Left renal cortex interstitium (tissue), 4 donors: Measurements from ENCODE around the gene ARHGDIA. TPM values are rescaled to one million over a fixed set of nuclear protein-coding genes. Genes with fewer than 3 reads are reported as not detected.

ENCODE experiments used
- DNase-seq, 4 donors: peaks; one replicate each; pipeline ENCODE4 v3.0.0-alpha.2; 2013; ENCODE audit warnings: low read depth in 4 of 4, low spot score in 2 of 4, missing footprints in 1 of 4
- polyA plus RNA-seq, 4 donors: library from polyadenylated mRNA; unstranded; fragments of 120-200 nt; gene quantifications; one replicate each; pipeline ENCODE4 v1.2.1, GENCODE V29; 2013; ENCODE audit not compliant: insufficient read length in 4 of 4

Gene ARHGDIA
- polyA plus RNA-seq, 4 donors = 156 to 249 (median 195) TPM

- DNase-seq = no peak
Observed at GRCh38 chr17:81831957-81832607, 39.1 kb downstream of the ARHGDIA start.

DNA sequence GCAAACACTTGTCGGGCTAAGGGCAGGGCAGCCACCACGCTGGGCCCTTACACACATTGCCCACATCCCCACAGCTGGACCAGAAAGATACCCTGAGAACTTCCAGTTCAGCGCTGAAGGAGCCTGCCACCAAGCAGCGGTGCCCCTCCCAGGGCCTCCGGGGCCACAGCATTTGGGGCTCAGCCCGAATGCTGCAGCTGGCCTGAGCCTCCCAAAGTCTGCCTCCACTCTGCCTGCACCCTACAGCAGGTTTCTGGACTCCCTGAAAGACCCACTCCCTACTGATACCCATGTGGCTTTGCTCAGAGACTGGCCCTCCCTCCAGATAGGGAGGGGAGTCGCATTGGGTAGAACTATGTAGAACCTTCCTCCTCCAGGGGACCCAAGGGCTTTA lies 39.6 kb downstream of the ARHGDIA start:
- DNase-seq = no peak

DNA sequence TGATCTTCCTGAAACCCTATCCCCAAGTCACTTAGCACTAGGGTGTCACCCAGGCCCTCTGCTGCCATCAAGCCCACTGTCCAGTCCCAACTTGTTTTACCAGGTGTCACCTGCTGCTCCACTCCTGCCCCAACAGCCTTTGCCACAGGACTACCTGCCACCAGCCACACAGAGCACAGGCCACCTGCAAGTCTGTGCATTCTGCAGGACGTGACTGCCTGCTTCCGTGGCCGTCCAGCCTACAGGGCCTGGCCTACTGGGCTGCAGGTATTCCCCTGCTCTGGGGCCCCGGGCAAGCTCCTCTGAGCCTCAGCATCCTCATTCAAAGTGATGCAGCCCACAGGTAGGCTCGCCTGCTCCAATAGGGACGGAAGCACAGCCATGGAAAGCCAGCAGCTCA lies 41.3 kb downstream of the ARHGDIA start:
- no peak for DNase-seq

- no peak for DNase-seq
Observed at GRCh38 chr17:81828656-81829055, 42.5 kb downstream of the ARHGDIA start.

GRCh38 chr17:81825841-81826466 lies 45.2 kb downstream of the ARHGDIA start:
- DNase-seq = no peak

DNA sequence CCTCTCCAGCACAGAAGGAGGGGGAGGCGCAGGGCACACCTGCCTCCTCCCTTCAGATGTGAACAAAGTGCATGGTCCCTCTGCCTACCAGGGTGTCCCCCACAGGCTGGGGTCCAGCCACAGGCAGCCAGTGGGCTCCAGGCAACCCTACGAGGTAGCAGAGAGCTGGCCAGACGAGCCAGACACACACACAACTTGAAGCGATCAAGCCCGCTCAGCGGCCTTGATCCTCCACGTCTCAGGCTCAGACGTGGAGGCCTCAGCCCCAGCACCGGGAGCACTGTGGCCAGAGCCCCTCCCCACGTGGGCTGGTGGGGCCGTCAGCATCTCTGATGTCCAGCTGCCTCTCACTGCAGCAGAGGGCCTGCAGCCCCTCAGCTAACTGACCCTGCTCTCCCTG lies 46.5 kb downstream of the ARHGDIA start:
- no peak for DNase-seq

DNA sequence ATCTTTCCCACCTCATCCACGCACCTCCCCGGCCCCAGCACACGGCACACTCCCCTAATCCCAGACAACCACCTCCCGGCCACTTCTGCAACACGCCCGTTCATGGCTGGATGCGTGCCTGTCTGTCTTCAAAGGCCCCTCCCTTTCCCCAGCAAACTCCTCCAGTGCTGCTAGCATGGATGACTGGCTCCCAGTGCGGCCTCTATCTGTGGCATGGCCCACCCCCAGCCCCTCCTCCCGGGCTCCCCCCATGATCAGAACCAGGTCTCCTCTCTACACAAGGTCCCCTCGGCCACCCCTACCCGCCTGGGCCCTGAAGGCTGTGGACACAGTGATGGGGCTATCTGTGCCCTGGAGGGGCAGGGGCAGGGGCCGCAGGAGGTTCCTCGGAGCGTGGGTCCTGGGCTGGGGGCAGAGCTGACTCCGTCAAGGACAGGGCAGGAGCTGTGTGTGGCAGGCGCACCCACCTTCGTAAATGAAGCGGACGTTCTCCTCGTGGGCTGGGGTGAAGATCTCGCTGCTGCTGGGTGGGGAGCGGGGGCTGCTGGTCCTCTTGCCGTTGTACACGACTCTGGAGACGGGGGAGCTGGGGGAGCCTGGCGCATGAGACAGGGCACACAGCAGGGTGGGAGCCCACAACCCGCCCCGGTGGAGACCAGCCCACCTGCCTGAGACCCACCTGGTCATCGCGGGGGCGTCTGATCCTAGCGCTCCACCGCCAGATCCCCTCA lies 47.2 kb downstream of the ARHGDIA start:
- DNase-seq = no peak

DNA sequence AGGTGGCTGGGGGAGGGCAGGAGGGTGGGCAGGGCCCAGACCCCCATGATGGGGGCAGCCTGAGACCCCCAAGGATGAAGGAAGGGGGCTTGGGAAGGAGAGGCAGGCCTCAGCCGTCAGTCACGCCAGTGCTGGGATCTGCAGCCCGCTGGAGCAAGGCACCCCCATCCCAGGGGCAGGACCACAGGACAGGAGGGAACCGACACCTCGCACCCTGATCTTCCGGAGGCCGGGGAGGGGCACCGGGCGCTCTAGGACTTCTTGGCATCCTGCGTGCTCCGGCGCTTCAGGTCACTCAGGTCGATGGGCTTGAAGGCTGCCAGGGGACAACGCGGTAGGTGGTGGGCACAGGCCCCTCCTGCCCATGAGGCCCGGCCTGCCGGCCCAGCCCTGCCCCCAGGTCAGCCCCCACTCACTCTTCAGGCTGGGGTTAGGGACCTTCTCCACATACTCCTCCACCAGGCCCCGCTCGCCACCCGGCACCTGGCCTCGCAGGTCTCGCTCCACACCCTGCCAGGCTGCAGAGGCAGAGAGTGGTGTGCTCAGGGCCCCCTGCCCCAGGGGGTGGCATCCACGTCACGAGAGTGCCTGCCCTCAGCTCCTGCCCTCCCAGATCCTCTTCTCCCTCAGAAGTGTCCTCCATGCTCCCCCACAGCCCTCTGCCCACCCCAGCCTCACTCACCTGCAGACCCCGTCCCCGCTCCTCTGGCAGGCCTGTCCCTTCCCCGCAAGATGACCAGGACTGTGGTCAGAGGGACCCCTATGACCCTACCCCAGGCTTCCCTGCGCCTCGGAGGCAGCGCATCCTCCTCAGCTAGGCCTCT lies 47.9 kb downstream of the ARHGDIA start:
- DNase-seq = no peak

DNA sequence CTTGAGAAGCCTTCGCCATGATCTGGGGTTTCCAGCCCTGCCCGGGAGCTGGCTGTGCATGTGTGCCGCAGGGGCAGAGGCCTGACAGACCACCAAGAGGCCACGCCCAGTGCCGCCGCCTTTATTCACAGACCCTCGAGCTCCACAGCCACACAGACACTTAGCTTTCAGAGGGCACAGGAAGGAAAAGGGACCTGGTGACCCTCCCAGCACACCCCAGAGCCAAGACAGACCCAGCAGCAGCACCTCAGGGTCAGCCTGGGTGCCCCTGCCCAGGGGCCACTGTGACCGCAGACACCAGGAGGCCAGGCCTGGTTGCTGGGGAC lies 48.9 kb downstream of the ARHGDIA start:
- DNase-seq = no peak

DNA sequence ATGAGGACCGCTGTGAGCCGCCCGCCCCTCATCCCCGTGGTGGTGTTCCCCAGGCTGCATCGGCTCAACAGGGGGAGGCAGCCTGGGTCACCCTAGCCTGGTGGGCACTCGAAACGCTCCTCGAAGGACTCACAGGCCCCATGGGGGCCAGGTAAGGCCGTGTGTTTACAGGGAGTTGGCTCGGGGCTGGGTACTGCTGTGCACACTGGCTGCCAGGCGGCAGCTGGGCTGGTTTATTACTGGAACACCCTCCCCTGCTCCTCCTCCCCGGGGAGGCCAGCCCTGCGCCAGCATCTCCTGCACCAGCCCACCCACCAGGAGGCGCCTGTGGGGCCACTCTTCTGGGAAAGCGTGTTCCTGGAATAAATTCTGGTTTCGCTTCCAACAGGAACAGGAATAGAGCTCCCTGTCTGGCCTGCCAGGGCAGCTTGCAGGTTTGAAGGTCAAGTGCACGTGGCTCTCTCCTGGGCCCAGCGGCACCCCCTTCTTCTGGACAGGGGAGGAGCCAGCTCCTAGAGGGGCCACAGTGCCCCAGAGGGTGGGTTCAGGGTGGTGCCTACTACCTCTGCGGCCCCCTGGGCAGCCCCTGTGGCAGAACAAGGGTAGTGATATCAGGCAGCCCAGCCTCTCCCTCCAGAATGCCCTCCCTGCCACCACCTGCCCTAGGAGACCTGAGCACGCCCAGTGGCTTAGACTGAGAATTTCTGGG lies 49.4 kb downstream of the ARHGDIA start:
- no peak for DNase-seq

DNA sequence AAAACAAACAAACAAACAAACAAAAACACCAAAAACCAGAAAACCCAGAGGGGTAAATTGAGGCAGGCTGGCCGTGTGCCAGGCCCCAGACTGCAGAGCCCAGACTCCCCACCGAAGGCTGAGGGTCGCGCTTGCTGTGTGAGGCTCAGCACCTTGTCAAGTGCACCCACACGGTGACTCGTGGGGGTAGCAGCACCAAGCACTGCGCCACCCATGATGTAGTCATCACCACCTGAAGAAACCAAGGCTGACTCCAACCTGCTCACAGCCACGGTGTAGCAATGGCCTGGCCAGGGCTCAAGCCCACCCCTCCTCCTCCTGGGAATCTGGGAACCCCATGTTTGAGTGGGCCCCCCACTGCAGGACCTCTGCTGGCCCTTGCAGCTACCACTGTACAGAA lies 50.0 kb downstream of the ARHGDIA start:
- no peak for DNase-seq

GRCh38 chr17:81819708-81820107 lies 51.4 kb downstream of the ARHGDIA start:
- DNase-seq = no peak

DNA sequence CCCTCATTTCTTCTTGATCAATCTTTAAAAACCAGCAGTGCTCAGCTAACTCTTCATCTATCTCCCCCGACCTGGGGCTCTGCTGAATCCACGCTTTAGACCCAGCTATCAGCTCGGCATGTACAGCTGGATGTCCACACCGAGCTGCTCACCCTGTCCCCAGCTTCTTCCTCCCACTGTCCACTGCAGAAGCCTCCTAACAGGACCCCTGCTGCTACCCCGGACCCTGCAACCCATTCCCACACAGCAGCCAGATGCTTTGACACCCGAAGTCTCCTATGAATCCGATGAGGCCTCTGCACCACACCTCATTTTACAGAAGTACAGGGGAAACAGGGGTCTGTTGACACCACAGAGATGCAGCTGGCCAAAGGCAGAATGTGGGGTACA lies 53.4 kb downstream of the ARHGDIA start:
- no peak for DNase-seq

Other genes with a start within 250 kb of the ARHGDIA start
- gene NPLOC4, start 234.2 kb downstream of the ARHGDIA start, polyA plus RNA-seq = 10 to 100 TPM; 51.2 to 75.3 (median 63.8) TPM
- gene TSPAN10, start 234.1 kb downstream of the ARHGDIA start, polyA plus RNA-seq = 1 to 10 TPM; 1.9 to 7.7 (median 2.8) TPM
- 10 to 100 TPM; 13.5 to 16.8 (median 14.8) TPM for gene PDE6G, start 214.8 kb downstream of the ARHGDIA start, polyA plus RNA-seq
- gene OXLD1, start 204.7 kb downstream of the ARHGDIA start, polyA plus RNA-seq = 10 to 100 TPM; 14.6 to 28.2 (median 19.5) TPM
- 10 to 100 TPM; 11.4 to 21.0 (median 19.0) TPM for gene CCDC137, start 204.6 kb downstream of the ARHGDIA start, polyA plus RNA-seq
- gene ARL16, start 187.5 kb downstream of the ARHGDIA start, polyA plus RNA-seq = 10 to 100 TPM; 37.0 to 54.7 (median 45.8) TPM
- gene HGS, start 187.3 kb downstream of the ARHGDIA start, polyA plus RNA-seq = 100 to 1,000 TPM in 2 of 4 donors, 10 to 100 TPM in 2; 79.9 to 124 (median 96.4) TPM
- 10 to 100 TPM; 41.0 to 70.1 (median 51.4) TPM for gene MRPL12, start 168.0 kb downstream of the ARHGDIA start, polyA plus RNA-seq
- 10 to 100 TPM; 11.7 to 22.9 (median 20.5) TPM for gene SLC25A10, start 159.1 kb downstream of the ARHGDIA start, polyA plus RNA-seq
- 10 to 100 TPM in 2 of 4 donors, 1 to 10 TPM in 2; 8.6 to 18.5 (median 12.7) TPM for gene GCGR, start 67.2 kb downstream of the ARHGDIA start, polyA plus RNA-seq
- 100 to 1,000 TPM in 2 of 4 donors, 10 to 100 TPM in 2; 69.8 to 134 (median 107) TPM for gene MCRIP1, start 38.0 kb downstream of the ARHGDIA start, polyA plus RNA-seq
- gene PPP1R27, start 36.3 kb downstream of the ARHGDIA start, polyA plus RNA-seq = under 1 TPM; 0.23 to 0.46 (median 0.37) TPM
- gene P4HB, start 10.8 kb downstream of the ARHGDIA start, polyA plus RNA-seq = 100 to 1,000 TPM; 397 to 434 (median 411) TPM
- gene ALYREF, start 20.2 kb upstream of the ARHGDIA start, polyA plus RNA-seq = 100 to 1,000 TPM in 1 of 4 donors, 10 to 100 TPM in 3; 66.6 to 107 (median 76.3) TPM
- 100 to 1,000 TPM in 2 of 4 donors, 10 to 100 TPM in 2; 72.2 to 130 (median 96.2) TPM for gene ANAPC11, start 20.4 kb upstream of the ARHGDIA start, polyA plus RNA-seq
- 1 to 10 TPM in 1 of 4 donors, under 1 TPM in 3; 0.39 to 1.5 (median 0.52) TPM for gene NPB, start 30.9 kb upstream of the ARHGDIA start, polyA plus RNA-seq
- 10 to 100 TPM; 45.7 to 55.9 (median 49.5) TPM for gene PCYT2, start 40.1 kb upstream of the ARHGDIA start, polyA plus RNA-seq
- gene SIRT7, start 46.8 kb upstream of the ARHGDIA start, polyA plus RNA-seq = 10 to 100 TPM in 3 of 4 donors, 1 to 10 TPM in 1; 9.6 to 19.6 (median 14.7) TPM
- 10 to 100 TPM in 3 of 4 donors, 1 to 10 TPM in 1; 9.8 to 15.4 (median 11.9) TPM for gene MAFG, start 56.4 kb upstream of the ARHGDIA start, polyA plus RNA-seq
- 10 to 100 TPM; 27.6 to 38.1 (median 31.7) TPM for gene PYCR1, start 66.0 kb upstream of the ARHGDIA start, polyA plus RNA-seq
- gene MYADML2, start 75.9 kb upstream of the ARHGDIA start, polyA plus RNA-seq = under 1 TPM in 3 of 4 donors, not detected in 1; 0.14 to 0.33 (median 0.24) TPM
- gene NOTUM, start 89.8 kb upstream of the ARHGDIA start, polyA plus RNA-seq = 1 to 10 TPM; 2.1 to 3.2 (median 2.8) TPM
- gene ASPSCR1, start 106.3 kb upstream of the ARHGDIA start, polyA plus RNA-seq = 10 to 100 TPM; 22.1 to 40.1 (median 35.8) TPM
- gene CENPX, start 151.5 kb upstream of the ARHGDIA start, polyA plus RNA-seq = 10 to 100 TPM; 36.3 to 49.2 (median 45.1) TPM
- gene LRRC45, start 152.0 kb upstream of the ARHGDIA start, polyA plus RNA-seq = 10 to 100 TPM in 3 of 4 donors, 1 to 10 TPM in 1; 10.0 to 19.6 (median 17.1) TPM
- gene RAC3, start 160.3 kb upstream of the ARHGDIA start, polyA plus RNA-seq = 10 to 100 TPM in 3 of 4 donors, 1 to 10 TPM in 1; 8.6 to 17.0 (median 14.9) TPM
- gene DCXR, start 166.4 kb upstream of the ARHGDIA start, polyA plus RNA-seq = 100 to 1,000 TPM in 1 of 4 donors, 10 to 100 TPM in 3; 79.6 to 138 (median 86.5) TPM
- 10 to 100 TPM; 38.2 to 67.5 (median 52.2) TPM for gene RFNG, start 180.5 kb upstream of the ARHGDIA start, polyA plus RNA-seq
- gene GPS1, start 180.6 kb upstream of the ARHGDIA start, polyA plus RNA-seq = 100 to 1,000 TPM in 3 of 4 donors, 10 to 100 TPM in 1; 98.9 to 158 (median 137) TPM
- 10 to 100 TPM; 67.0 to 99.5 (median 97.0) TPM for gene DUS1L, start 194.5 kb upstream of the ARHGDIA start, polyA plus RNA-seq
- gene FASN, start 226.9 kb upstream of the ARHGDIA start, polyA plus RNA-seq = 10 to 100 TPM; 29.5 to 65.2 (median 45.9) TPM